HG02885 (cell line): Measurements from ENCODE around the gene AR.

Experiments used
- ATAC-seq: cut with Tn5 transposase; IDR thresholded peaks from one replicate; pipeline ENCODE4 v1.9.1; 2021; ENCODE audit warnings: mild to moderate bottlenecking; ENCODE audit not compliant: unreplicated experiment, poor library complexity

Gene AR

DNA sequence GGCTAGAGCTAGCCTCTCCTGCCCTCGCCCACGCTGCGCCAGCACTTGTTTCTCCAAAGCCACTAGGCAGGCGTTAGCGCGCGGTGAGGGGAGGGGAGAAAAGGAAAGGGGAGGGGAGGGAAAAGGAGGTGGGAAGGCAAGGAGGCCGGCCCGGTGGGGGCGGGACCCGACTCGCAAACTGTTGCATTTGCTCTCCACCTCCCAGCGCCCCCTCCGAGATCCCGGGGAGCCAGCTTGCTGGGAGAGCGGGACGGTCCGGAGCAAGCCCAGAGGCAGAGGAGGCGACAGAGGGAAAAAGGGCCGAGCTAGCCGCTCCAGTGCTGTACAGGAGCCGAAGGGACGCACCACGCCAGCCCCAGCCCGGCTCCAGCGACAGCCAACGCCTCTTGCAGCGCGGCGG is at the start of gene AR:
TSS of gene AR (plus strand) at position 204 of the 400 bp plus-strand sequence. CDS start 1,126 bp downstream, outside the sequence.
- ATAC-seq = no peak

GRCh38 chrX:67500617-67501016 is 43.2 kb upstream of the AR start:
- ATAC-seq = no peak

DNA sequence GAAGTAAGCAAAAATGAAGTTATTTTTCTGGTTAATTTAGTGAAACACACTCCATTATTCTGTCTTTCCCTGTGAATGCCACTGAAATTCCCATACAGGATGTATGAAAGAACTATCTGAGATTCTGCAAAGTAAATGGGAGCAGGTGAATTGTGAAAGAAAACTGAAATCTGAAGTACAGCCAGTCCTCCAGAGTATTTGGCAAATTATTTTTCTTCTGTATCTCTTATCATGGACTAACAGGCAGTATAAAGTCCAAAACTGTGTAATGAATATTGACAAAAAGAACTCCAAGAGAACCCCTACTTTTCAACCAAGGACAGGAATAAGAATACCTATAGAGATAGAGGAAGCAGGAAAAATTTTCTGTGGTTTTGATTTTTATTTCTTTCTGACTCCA is 40.8 kb upstream of the AR start:
- ATAC-seq = no peak

DNA sequence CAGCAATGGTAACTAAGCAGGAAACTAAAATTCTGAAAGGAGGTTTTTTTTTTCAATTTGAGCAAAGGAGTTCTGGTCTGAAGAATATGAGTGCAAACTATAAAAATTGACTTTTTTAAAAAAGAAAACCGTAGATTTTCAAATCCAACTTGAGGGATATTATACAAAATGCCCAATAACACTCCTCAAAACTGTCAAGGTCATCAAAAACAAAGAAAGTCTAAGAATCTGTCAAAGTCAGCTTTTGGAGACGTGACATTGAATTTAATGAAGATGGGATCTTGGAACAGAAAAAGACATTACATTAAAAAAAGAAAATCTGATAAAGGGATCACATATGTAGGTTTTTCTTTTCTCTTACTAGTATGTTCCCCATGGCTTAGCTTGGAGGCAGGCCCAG is 40.4 kb upstream of the AR start:
- no peak for ATAC-seq

DNA sequence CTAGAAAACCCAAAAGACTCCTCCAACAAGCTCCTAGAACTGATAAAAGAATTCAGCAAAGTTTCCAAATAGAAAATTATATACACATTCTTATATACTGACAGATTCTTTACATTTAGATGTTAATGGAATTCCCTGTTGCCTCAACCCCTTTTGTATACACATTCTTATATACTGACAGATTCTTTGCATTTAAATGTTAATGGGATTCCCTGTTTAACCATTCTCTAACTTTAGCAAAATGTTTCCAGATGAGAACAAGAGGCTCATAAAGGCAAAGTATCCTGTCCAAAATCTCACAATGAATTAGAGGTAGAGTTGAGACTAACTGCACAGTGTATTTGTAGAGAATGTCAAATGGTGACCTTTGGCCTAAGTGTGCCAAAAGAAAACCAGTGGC is 23.1 kb upstream of the AR start:
- ATAC-seq = no peak

- ATAC-seq = no peak
These were observed 20.7 kb upstream of the AR start for GRCh38 chrX:67523002-67523681.

GRCh38 chrX:67523932-67524331 is 19.9 kb upstream of the AR start:
- ATAC-seq = no peak

DNA sequence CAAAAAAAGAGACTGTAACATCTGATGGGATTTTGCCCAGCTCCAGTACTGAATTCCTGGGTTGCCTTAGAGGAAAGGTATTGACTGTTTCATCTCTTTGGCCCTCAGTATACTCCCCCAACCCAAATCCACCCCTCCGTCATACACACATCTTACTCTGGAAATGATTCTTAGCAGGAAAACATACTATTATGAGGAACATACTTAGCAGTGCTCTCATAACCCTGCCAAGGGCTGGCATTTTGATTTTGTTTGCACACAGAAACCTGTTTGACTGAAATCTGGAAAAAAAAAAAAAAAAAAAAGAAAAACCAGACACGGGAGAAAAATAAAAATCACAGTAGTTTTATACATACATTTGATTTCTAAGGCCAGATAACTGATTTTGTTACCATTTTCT is 19.4 kb upstream of the AR start:
- ATAC-seq = no peak

- ATAC-seq = no peak
These were observed 18.7 kb upstream of the AR start for GRCh38 chrX:67524950-67525691.

GRCh38 chrX:67536564-67536963 is 7.3 kb upstream of the AR start:
- ATAC-seq = no peak

DNA sequence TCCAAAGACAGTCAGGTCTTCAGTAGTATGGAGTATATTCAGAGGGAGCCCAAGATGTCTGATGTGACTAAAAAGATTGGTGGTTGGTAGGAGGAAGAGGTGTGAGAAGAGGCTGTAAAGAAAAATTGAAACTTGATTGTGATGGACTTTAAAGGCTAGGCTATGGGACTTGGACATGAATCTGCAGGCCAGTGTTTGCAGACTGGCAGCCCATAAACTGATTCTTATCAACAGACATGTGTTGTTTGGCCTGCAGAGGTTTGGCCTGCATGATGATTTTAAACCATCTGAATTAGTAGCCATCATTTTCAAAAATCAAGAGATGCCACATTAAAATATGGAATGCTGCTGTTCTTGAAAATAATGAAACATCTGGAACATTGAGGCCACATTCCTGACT is 5.4 kb upstream of the AR start:
- no peak for ATAC-seq

GRCh38 chrX:67544281-67545035 is 637 bp downstream of the AR start:
- ATAC-seq = no peak

DNA sequence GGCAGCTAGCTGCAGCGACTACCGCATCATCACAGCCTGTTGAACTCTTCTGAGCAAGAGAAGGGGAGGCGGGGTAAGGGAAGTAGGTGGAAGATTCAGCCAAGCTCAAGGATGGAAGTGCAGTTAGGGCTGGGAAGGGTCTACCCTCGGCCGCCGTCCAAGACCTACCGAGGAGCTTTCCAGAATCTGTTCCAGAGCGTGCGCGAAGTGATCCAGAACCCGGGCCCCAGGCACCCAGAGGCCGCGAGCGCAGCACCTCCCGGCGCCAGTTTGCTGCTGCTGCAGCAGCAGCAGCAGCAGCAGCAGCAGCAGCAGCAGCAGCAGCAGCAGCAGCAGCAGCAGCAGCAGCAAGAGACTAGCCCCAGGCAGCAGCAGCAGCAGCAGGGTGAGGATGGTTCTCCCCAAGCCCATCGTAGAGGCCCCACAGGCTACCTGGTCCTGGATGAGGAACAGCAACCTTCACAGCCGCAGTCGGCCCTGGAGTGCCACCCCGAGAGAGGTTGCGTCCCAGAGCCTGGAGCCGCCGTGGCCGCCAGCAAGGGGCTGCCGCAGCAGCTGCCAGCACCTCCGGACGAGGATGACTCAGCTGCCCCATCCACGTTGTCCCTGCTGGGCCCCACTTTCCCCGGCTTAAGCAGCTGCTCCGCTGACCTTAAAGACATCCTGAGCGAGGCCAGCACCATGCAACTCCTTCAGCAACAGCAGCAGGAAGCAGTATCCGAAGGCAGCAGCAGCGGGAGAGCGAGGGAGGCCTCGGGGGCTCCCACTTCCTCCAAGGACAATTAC is 1.4 kb downstream of the AR start:
- no peak for ATAC-seq

DNA sequence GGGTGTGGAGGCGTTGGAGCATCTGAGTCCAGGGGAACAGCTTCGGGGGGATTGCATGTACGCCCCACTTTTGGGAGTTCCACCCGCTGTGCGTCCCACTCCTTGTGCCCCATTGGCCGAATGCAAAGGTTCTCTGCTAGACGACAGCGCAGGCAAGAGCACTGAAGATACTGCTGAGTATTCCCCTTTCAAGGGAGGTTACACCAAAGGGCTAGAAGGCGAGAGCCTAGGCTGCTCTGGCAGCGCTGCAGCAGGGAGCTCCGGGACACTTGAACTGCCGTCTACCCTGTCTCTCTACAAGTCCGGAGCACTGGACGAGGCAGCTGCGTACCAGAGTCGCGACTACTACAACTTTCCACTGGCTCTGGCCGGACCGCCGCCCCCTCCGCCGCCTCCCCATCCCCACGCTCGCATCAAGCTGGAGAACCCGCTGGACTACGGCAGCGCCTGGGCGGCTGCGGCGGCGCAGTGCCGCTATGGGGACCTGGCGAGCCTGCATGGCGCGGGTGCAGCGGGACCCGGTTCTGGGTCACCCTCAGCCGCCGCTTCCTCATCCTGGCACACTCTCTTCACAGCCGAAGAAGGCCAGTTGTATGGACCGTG is 2.2 kb downstream of the AR start:
- ATAC-seq = no peak

- ATAC-seq = no peak
These were observed 2.9 kb downstream of the AR start for GRCh38 chrX:67546496-67547423.

DNA sequence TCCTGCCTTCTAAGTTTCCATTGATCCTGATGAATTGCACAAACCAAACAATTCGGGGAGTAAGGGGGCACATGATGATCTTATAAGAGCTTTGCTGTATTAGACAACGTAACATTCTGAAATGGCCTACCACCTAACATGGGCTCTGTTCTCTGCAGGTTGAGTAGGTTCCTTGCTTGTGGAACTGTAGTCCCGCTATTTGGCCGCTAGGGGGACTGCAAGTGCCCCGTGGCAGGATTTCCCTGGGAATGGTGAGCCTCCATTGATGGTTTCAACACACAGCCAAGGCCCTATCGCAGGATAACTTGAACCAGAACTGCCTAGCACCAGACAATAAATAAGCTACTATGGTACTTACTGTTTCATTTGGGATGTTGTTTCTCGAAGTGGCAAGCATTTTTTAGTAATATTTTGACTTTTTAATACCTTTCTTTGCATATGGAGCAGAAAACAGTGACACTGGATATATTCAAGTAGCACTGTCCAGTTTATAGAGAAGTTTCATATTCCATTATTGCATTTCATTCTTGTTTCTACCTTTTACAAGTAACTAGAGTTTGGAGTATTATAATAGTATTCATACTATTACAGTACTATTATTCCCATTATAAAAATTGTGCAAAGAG is 11.9 kb downstream of the AR start:
- peak; percentile 67 for ATAC-seq

- ATAC-seq = no peak
These were observed 14.4 kb downstream of the AR start for GRCh38 chrX:67558267-67558666.
